ENCODE results near the gene CCNA2. TPM values are rescaled to one million over a fixed set of nuclear protein-coding genes. Genes with fewer than 3 reads are reported as not detected.

The CCNA2 gene
- total and polyA plus RNA-seq, 9 of the 15 experiments (the other 6 are each of a cell fraction or from before 2014, with no cell fraction given) = 37.1 to 197 (median 154) TPM

DNA sequence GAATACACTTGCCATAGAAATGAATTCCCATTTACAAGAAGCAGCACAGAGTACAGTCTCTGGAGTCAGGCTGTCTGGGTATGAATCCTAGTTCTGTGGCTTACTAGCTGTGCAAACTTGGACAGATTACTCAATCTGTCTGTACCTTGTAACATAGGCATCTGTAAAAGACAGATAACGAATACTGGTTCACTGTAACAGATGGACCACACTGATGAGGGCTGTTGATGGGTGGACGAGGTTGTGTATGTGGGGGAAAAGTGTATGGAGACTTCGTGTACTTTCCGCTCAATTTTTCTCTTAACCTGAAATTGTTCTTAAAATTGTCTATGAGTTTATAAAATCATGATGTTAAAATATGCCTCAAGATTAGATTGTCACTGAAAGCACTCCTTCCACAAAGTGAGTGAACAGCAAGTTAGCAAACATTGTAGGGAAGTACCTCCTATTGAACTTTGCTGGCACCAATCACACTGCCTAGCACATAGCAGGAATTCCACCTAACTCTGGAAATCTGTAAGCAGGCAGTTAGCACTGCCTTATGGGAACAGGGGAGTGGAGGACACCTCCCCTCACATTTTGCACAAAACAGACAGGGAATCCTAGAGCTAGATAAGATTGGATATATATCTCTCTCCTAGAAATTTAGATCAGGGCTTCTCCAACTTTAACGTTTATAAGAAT is 29.0 kb downstream of the CCNA2 start (continued):
- TF ChIP-seq, protein P1, sequence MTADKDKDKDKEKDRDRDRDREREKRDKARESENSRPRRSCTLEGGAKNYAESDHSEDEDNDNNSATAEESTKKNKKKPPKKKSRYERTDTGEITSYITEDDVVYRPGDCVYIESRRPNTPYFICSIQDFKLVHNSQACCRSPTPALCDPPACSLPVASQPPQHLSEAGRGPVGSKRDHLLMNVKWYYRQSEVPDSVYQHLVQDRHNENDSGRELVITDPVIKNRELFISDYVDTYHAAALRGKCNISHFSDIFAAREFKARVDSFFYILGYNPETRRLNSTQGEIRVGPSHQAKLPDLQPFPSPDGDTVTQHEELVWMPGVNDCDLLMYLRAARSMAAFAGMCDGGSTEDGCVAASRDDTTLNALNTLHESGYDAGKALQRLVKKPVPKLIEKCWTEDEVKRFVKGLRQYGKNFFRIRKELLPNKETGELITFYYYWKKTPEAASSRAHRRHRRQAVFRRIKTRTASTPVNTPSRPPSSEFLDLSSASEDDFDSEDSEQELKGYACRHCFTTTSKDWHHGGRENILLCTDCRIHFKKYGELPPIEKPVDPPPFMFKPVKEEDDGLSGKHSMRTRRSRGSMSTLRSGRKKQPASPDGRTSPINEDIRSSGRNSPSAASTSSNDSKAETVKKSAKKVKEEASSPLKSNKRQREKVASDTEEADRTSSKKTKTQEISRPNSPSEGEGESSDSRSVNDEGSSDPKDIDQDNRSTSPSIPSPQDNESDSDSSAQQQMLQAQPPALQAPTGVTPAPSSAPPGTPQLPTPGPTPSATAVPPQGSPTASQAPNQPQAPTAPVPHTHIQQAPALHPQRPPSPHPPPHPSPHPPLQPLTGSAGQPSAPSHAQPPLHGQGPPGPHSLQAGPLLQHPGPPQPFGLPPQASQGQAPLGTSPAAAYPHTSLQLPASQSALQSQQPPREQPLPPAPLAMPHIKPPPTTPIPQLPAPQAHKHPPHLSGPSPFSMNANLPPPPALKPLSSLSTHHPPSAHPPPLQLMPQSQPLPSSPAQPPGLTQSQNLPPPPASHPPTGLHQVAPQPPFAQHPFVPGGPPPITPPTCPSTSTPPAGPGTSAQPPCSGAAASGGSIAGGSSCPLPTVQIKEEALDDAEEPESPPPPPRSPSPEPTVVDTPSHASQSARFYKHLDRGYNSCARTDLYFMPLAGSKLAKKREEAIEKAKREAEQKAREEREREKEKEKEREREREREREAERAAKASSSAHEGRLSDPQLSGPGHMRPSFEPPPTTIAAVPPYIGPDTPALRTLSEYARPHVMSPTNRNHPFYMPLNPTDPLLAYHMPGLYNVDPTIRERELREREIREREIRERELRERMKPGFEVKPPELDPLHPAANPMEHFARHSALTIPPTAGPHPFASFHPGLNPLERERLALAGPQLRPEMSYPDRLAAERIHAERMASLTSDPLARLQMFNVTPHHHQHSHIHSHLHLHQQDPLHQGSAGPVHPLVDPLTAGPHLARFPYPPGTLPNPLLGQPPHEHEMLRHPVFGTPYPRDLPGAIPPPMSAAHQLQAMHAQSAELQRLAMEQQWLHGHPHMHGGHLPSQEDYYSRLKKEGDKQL (CRISPR knock-in tag; IDR thresholded peaks at IDR 0.05; ENCODE audit: borderline replicate concordance) = no peak
- TF ChIP-seq HMG20B (CRISPR knock-in tag; IDR thresholded peaks at IDR 0.05) = no peak
- peak; percentile 92 for TF ChIP-seq SOX6 (IDR thresholded peaks at IDR 0.05)
- peak; percentile 74; the same call in 1 of the 2 replicates for TF ChIP-seq ZNF212 (CRISPR knock-in tag; IDR thresholded peaks at IDR 0.05)
- peak; percentile 76 to 93; a peak in 3 of 4 replicates for TF ChIP-seq HDAC1 (IDR thresholded peaks at IDR 0.05)
- TF ChIP-seq ETV6 (IDR thresholded peaks at IDR 0.05; ENCODE audit: borderline replicate concordance in 1 of 2, low read depth in 2 of 2, low read length in 1 of 2) = no peak
- no peak for TF ChIP-seq ETV6 (CRISPR knock-in tag; IDR thresholded peaks at IDR 0.05; ENCODE audit: borderline replicate concordance)
- peak; percentile 99 for TF ChIP-seq CBFA2T3 (IDR thresholded peaks at IDR 0.05)
- TF ChIP-seq KLF16 (IDR thresholded peaks at IDR 0.05) = peak; percentile 96
- no peak for TF ChIP-seq CHD2 (IDR thresholded peaks at IDR 0.05; ENCODE audit: low read depth, low read length)
- no peak for TF ChIP-seq TRIM28 (IDR thresholded peaks at IDR 0.05)
- no peak for TF ChIP-seq MYBL2 (IDR thresholded peaks at IDR 0.05; ENCODE audit: low read depth)
- no peak for TF ChIP-seq MYBL2 (CRISPR knock-in tag; IDR thresholded peaks at IDR 0.05; ENCODE audit: borderline replicate concordance)
- TF ChIP-seq NCOA2 (IDR thresholded peaks at IDR 0.05; ENCODE audit: partially characterized antibody in 2 of 2) = peak in 1 of 2 experiments; percentile 29
- no peak for TF ChIP-seq SIN3A (IDR thresholded peaks at IDR 0.05; ENCODE audit: borderline replicate concordance in 2 of 2, control insufficient read depth in 1 of 2, low read depth in 2 of 2, low read length in 2 of 2)
- no peak for TF ChIP-seq KDM2B (CRISPR knock-in tag; IDR thresholded peaks at IDR 0.05)
- TF ChIP-seq, protein P2, sequence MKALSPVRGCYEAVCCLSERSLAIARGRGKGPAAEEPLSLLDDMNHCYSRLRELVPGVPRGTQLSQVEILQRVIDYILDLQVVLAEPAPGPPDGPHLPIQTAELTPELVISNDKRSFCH (CRISPR knock-in tag; IDR thresholded peaks at IDR 0.05) = no peak
- TF ChIP-seq, protein P2 (tag; IDR thresholded peaks at IDR 0.05) = no peak
- no peak for TF ChIP-seq SNIP1 (IDR thresholded peaks at IDR 0.05; ENCODE audit: low read depth)
- TF ChIP-seq FOXK2 (conservative IDR thresholded peaks at IDR 0.05 in 1 of 2, IDR thresholded peaks at IDR 0.05 in 1 of 2; ENCODE audit: low read depth in 2 of 2) = peak; percentile 76 to 86; a peak in 3 of 4 replicates
- peak; percentile 99 for TF ChIP-seq ARID1B (IDR thresholded peaks at IDR 0.05)
- TF ChIP-seq, protein P3, sequence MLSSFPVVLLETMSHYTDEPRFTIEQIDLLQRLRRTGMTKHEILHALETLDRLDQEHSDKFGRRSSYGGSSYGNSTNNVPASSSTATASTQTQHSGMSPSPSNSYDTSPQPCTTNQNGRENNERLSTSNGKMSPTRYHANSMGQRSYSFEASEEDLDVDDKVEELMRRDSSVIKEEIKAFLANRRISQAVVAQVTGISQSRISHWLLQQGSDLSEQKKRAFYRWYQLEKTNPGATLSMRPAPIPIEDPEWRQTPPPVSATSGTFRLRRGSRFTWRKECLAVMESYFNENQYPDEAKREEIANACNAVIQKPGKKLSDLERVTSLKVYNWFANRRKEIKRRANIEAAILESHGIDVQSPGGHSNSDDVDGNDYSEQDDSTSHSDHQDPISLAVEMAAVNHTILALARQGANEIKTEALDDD (IDR thresholded peaks at IDR 0.05) = peak; percentile 99
- TF ChIP-seq, protein P4, sequence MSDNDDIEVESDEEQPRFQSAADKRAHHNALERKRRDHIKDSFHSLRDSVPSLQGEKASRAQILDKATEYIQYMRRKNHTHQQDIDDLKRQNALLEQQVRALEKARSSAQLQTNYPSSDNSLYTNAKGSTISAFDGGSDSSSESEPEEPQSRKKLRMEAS (CRISPR knock-in tag; IDR thresholded peaks at IDR 0.05) = no peak

Data from K562 (cell line).